A549 treated with AZD2906 at 1 μM for 4 hours (cell line): Measurements from ENCODE around the gene SLC6A16. TPM values are rescaled to one million over a fixed set of nuclear protein-coding genes. Genes with fewer than 3 reads are reported as not detected.

ENCODE experiments used
- total RNA-seq: library from RNA; stranded (reverse); fragments of 200-300 nt; extraction: Qiagen RNA extraction; gene quantifications from 5 replicates; pipeline ENCODE4 v1.2.3, GENCODE V29; 2022

Gene SLC6A16
- total RNA-seq, result 0.74 to 1.3 TPM (median 1.1 TPM) in 5 replicates

GRCh38 chr19:49324801-49325576 lies at the start of gene SLC6A16:
SLC6A16 (minus strand) TSS chr19:49325191; CDS start chr19:49311347, 13,844 bp downstream.

GRCh38 chr19:49363268-49364082 lies 38.5 kb upstream of the SLC6A16 start, which contains the start of gene DKKL1:
DKKL1 (plus strand) TSS chr19:49363877; CDS start chr19:49363999, 122 bp downstream.

GRCh38 chr19:49362048-49362928 lies 37.3 kb upstream of the SLC6A16 start, which contains the start of gene TEAD2:
TEAD2 (minus strand) TSS chr19:49362416; CDS start chr19:49360075, 2,341 bp downstream.

GRCh38 chr19:49335071-49335783 lies 10.2 kb upstream of the SLC6A16 start, which contains the start of gene CD37:
CD37 (plus strand) TSS chr19:49335406; CDS start chr19:49335541, 135 bp downstream.

Other genes with a start within 250 kb of the SLC6A16 start
- gene SNRNP70, start 239.7 kb downstream of the SLC6A16 start, total RNA-seq, result 311 to 342 TPM (median 330 TPM) in 5 replicates
- 5.1 to 9.9 TPM (median 7.0 TPM) in 5 replicates for gene LIN7B, start 210.8 kb downstream of the SLC6A16 start, total RNA-seq
- gene C19orf73, start 206.0 kb downstream of the SLC6A16 start, total RNA-seq, result 0.91 to 2.0 TPM (median 1.6 TPM) in 5 replicates
- 4.8 to 8.8 TPM (median 7.2 TPM) in 5 replicates for gene PPFIA3, start 205.6 kb downstream of the SLC6A16 start, total RNA-seq
- 0.05 TPM in 1 of 5 replicates, not detected in the others for gene HRC, start 169.8 kb downstream of the SLC6A16 start, total RNA-seq
- 7.3 to 10.2 TPM (median 9.0 TPM) in 5 replicates for gene TRPM4, start 167.4 kb downstream of the SLC6A16 start, total RNA-seq
- not detected in 5 replicates for gene CD37, start 10.2 kb upstream of the SLC6A16 start, total RNA-seq
- 12.3 to 18.5 TPM (median 16.9 TPM) in 5 replicates for gene TEAD2, start 37.2 kb upstream of the SLC6A16 start, total RNA-seq
- 0.23 to 0.88 TPM (median 0.64 TPM) in 5 replicates for gene DKKL1, start 38.7 kb upstream of the SLC6A16 start, total RNA-seq
- gene KASH5, start 63.1 kb upstream of the SLC6A16 start, total RNA-seq, result 0.10 TPM in 1 of 5 replicates, not detected in the others
- gene PTH2, start 98.2 kb upstream of the SLC6A16 start, total RNA-seq, result not detected in 5 replicates
- 0.12 to 0.27 TPM (median 0.16 TPM) in 5 replicates for gene GFY, start 100.2 kb upstream of the SLC6A16 start, total RNA-seq
- gene SLC17A7, start 116.3 kb upstream of the SLC6A16 start, total RNA-seq, result 0.49 to 0.71 TPM (median 0.60 TPM) in 5 replicates
- gene PIH1D1, start 126.6 kb upstream of the SLC6A16 start, total RNA-seq, result 87.3 to 93.9 TPM (median 89.3 TPM) in 5 replicates
- gene ALDH16A1, start 128.0 kb upstream of the SLC6A16 start, total RNA-seq, result 15.9 to 24.2 TPM (median 23.6 TPM) in 5 replicates
- 1.1 to 1.7 TPM (median 1.3 TPM) in 5 replicates for gene FLT3LG, start 149.0 kb upstream of the SLC6A16 start, total RNA-seq
- 3,944 to 4,526 TPM (median 4,133 TPM) in 5 replicates for gene RPL13A, start 162.4 kb upstream of the SLC6A16 start, total RNA-seq
- gene RPS11, start 171.2 kb upstream of the SLC6A16 start, total RNA-seq, result 3,950 to 4,247 TPM (median 3,984 TPM) in 5 replicates
- 24.3 to 33.5 TPM (median 29.7 TPM) in 5 replicates for gene FCGRT, start 187.5 kb upstream of the SLC6A16 start, total RNA-seq
- gene RCN3, start 202.8 kb upstream of the SLC6A16 start, total RNA-seq, result 1.4 to 3.0 TPM (median 2.4 TPM) in 5 replicates